CD4-positive, CD25-positive, alpha-beta regulatory T cell (primary cell): ENCODE measurements around the gene OTP. TPM values are rescaled to one million over a fixed set of nuclear protein-coding genes. Genes with fewer than 3 reads are reported as not detected.
A peak's percentile ranks its signal among the peaks of the same experiment; 100 is the strongest.

Experiments used
- ATAC-seq, 2 donors: fragments of 150-1000 bp; cut with Tn5 transposase; one replicate each; pipeline ENCODE4 v1.10.0; 2021; ENCODE audit warnings: low read depth in 2 of 2, moderate number of reproducible peaks in 2 of 2, moderate library complexity in 1 of 2
- DNase-seq, 3 donors: peaks; one replicate each; pipeline versions ENCODE4 v3.0.0 to v3.0.0-alpha.2; 2012 to 2022; ENCODE audit warnings: mixed read lengths in 1 of 3
- H3K27ac ChIP-seq: one replicate; pipeline ENCODE4 v1.7.0; 2013; ENCODE audit warnings: mild to moderate bottlenecking, low read length; ENCODE audit not compliant: insufficient read depth, poor library complexity, severe bottlenecking
- H3K27me3 ChIP-seq: one replicate; pipeline ENCODE4 v1.7.0; 2013; ENCODE audit warnings: low read length; ENCODE audit not compliant: control insufficient read depth, insufficient read depth
- H3K36me3 ChIP-seq: one replicate; pipeline ENCODE4 v1.7.0; 2013; ENCODE audit warnings: mild to moderate bottlenecking, low read length, moderate library complexity; ENCODE audit not compliant: control insufficient read depth, insufficient read depth
- H3K4me1 ChIP-seq: 2 replicates; pipeline ENCODE4 v1.7.0; 2013; ENCODE audit warnings: mild to moderate bottlenecking, low read length; ENCODE audit not compliant: insufficient read depth, control insufficient read depth, poor library complexity, severe bottlenecking
- H3K4me3 ChIP-seq: one replicate; pipeline ENCODE4 v1.7.0; 2013; ENCODE audit warnings: low read depth, mild to moderate bottlenecking, low read length, moderate library complexity
- H3K9me3 ChIP-seq, 2 experiments: 1 replicate in 1 of 2; 2 replicates in 1 of 2; pipeline ENCODE4 v1.7.0; 2013; ENCODE audit warnings: low read length in 2 of 2, mild to moderate bottlenecking in 1 of 2, moderate library complexity in 1 of 2; ENCODE audit not compliant: control insufficient read depth in 2 of 2
- H3K27ac Mint-ChIP-seq, 3 donors: one replicate each; pipeline ENCODE4 v1.8.0; 2020 to 2022; ENCODE audit warnings: mild to moderate bottlenecking in 3 of 3, mixed read lengths in 3 of 3, moderate library complexity in 2 of 3
- H3K27me3 Mint-ChIP-seq: one replicate; pipeline ENCODE4 v1.8.0; 2022; ENCODE audit warnings: mild to moderate bottlenecking, mixed read lengths
- H3K36me3 Mint-ChIP-seq: one replicate; pipeline ENCODE4 v1.8.0; 2020; ENCODE audit warnings: mixed read lengths
- H3K4me1 Mint-ChIP-seq, 4 donors: one replicate each; pipeline ENCODE4 v1.8.0; 2020 to 2022; ENCODE audit warnings: mixed read lengths in 4 of 4, mild to moderate bottlenecking in 1 of 4
- H3K4me3 Mint-ChIP-seq, 4 donors: one replicate each; pipeline ENCODE4 v1.8.0; 2020 to 2022; ENCODE audit warnings: mild to moderate bottlenecking in 4 of 4, mixed read lengths in 4 of 4, moderate library complexity in 3 of 4
- H3K9me3 Mint-ChIP-seq, 7 donors: one replicate each; pipeline ENCODE4 v1.8.0; 2020 to 2022; ENCODE audit warnings: mixed read lengths in 7 of 7, mild to moderate bottlenecking in 3 of 7, moderate library complexity in 2 of 7
- polyA plus RNA-seq, 4 donors: library from polyadenylated mRNA; unstranded; fragments of 300-500 nt; fragmentation: Illumina TruSeq; gene quantifications; one replicate each; pipeline ENCODE4 v1.2.3, GENCODE V29; 2021
- total RNA-seq: library from RNA; stranded (reverse); gene quantifications from one replicate; pipeline ENCODE4 v1.2.3, GENCODE V29; 2022

Gene OTP
- total and polyA plus RNA-seq, 5 donors from 2014 or later = not detected

DNA sequence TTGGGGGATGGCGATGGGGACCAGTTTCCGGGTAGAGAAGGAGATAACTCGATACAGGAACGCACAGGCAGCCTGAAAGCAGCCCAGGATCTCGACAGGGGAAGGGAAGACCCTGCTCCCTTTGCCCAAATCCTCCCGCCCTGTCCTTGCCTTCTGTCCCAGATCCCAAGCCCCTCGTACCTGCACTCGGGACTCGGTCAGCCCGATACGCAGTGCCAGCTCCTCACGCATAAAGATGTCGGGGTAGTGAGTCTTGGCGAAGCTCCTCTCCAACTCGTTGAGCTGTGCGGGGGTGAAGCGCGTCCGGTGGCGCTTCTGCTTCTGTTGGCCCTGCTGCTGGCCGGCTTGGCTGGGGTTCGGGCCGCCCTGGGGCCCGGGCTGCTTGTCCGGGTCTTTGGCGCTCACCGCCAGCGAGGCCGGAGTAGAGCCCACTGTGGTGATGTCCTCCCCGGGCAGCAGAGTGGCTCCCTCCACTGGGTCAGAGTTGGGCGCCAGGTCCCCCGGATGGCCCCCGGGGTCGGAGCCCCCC, 1.8 kb downstream of the OTP start:
- H3K27me3 Mint-ChIP-seq = peaks cover 93% of the 10 kb centered on the region
- peaks cover 0 to 22% (median 7%) of the 10 kb centered on the region in 7 donors for H3K9me3 Mint-ChIP-seq
- no peak overlapping the region for H3K27ac Mint-ChIP-seq
- peak overlapping the region in 3 of 4 donors; percentile 15 to 48 (median 39) for H3K4me3 Mint-ChIP-seq
- peaks cover 22% of the 10 kb centered on the region for H3K4me1 ChIP-seq
- H3K36me3 Mint-ChIP-seq = peaks cover 6% of the 10 kb centered on the region
- peaks cover 17 to 54% of the 10 kb centered on the region in 2 experiments for H3K9me3 ChIP-seq
- no peaks in the 10 kb centered on the region for H3K36me3 ChIP-seq
- peaks cover 10 to 33% (median 21%) of the 10 kb centered on the region in 4 donors for H3K4me1 Mint-ChIP-seq
- no peak overlapping the region for H3K4me3 ChIP-seq
- ATAC-seq = no peak
- H3K27me3 ChIP-seq = peaks cover 77% of the 10 kb centered on the region
- H3K27ac ChIP-seq = no peak overlapping the region
- no peak for DNase-seq

DNA sequence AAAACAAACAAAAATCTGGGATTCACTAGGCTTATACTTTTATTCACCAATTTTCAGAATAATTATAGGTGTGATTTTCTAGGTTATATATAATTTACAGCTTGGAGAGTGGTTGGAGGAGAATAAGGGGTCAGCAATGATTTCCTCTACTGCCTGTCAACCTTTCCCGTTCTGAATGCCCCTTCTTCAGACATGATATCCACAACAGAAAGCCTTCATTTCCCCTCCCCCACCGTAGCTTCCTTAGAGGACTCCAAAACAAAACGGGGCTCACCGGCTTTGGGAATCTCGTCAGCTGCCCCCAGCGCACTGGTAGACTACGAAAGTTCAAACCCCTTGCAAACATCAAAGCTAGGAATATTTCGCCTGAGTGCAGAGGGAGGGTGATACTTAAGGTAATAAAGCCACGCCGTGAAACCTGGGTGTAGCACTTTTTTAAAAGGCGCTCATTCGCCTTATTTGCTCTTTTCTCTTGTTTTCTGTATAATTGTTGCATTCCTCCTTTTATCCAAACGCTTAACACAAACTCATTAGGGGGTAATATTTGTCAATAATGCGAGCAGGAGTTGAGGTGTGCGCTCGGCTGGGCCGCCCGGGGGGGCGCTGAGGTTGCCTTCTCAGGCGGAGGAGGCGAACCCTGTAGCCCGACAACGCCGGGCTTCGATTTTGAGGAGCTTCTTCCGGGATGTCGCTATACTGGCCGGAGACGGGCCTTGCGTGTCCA, 2.4 kb downstream of the OTP start:
- Mint-ChIP-seq H3K36me3 (peaks cover 6% of the 10 kb centered on the region), H3K27ac (peak overlapping the region in 1 of 3 donors; percentile 36), H3K27me3 (peaks cover 93% of the 10 kb centered on the region), H3K9me3 (peaks cover 0 to 23% (median 7%) of the 10 kb centered on the region in 7 donors), H3K4me1 (peaks cover 13 to 36% (median 23%) of the 10 kb centered on the region in 4 donors), H3K4me3 (peak overlapping the region; percentile 15 to 54 (median 44))
- DNase-seq (no peak), ATAC-seq (no peak)
- Histone ChIP-seq H3K27me3 (peaks cover 76% of the 10 kb centered on the region), H3K9me3 (peaks cover 18 to 47% of the 10 kb centered on the region in 2 experiments), H3K36me3 (no peaks in the 10 kb centered on the region), H3K27ac (no peak overlapping the region), H3K4me3 (no peak overlapping the region), H3K4me1 (peaks cover 27% of the 10 kb centered on the region)

DNA sequence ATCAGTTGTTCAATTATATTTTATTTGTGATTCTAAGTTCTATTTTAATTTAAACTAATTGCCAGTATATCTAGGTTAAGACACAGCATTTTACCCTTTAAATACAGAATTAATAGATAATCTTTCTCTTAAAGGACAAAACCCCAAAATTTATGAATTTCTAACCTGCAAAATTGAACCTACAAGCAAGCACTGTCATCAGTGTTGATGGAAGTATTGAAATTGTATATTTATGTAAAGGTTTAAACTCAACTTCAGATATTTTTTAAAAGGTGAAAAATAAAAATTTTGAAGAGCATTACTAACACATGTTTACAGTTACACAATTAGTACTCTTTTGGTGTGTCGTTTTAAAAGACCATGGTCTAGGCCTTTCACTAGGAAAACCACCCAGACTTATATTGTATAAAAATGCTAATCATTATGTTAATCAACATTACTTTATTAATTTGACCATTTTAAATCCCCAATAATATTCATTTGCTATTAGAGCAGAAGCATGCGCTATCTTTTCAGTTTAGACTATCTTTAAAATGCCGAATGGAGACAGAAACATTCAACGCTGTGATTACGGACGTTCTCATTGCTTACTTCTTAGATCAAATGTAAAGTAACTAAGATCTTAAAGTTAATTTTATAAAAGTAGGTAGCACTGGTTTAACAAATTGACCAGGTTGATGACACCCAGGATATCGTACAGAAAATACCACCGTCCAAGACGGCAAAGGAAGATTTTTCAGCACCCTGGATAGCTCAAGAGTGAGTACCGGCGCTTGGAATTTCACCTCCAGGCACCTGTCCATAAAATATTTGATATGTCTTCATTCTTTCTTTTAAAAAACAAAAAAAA, 3.2 kb downstream of the OTP start:
- Mint-ChIP-seq H3K9me3 (peaks cover 0 to 18% (median 7%) of the 10 kb centered on the region in 7 donors), H3K36me3 (peaks cover 6% of the 10 kb centered on the region), H3K4me1 (peaks cover 16 to 35% (median 24%) of the 10 kb centered on the region in 4 donors), H3K4me3 (no peak overlapping the region), H3K27ac (peak overlapping the region in 1 of 3 donors; percentile 60), H3K27me3 (peaks cover 93% of the 10 kb centered on the region)
- Histone ChIP-seq H3K27ac (no peak overlapping the region), H3K9me3 (peaks cover 18 to 40% of the 10 kb centered on the region in 2 experiments), H3K4me3 (no peak overlapping the region), H3K27me3 (peaks cover 78% of the 10 kb centered on the region), H3K4me1 (peaks cover 35% of the 10 kb centered on the region), H3K36me3 (no peaks in the 10 kb centered on the region)
- ATAC-seq (no peak), DNase-seq (no peak)

DNA sequence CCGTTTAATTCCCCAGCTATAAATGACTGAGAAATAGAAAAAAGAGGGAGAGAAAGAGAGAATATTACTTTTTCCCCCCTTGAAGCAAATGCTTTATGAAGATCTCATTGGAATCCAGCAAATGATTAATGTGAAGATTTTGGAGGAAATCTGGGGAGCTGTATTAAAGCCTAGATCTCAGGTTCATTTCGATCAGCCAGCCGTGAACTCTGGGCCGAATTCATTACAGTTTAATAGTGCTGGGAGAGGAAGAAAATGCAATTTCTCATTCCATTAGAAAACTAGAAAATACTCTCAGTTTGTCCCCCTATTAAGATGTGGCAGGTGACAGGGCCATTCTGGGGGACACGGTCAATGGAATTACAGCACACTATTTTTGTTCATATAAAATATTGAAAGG, 4.8 kb downstream of the OTP start:
- Mint-ChIP-seq H3K27ac (no peak overlapping the region), H3K4me1 (peaks cover 19 to 40% (median 25%) of the 10 kb centered on the region in 4 donors), H3K4me3 (peak overlapping the region in 1 of 4 donors; percentile 45), H3K27me3 (peaks cover 92% of the 10 kb centered on the region), H3K9me3 (peaks cover 2 to 19% (median 7%) of the 10 kb centered on the region in 7 donors), H3K36me3 (peaks cover 6% of the 10 kb centered on the region)
- Histone ChIP-seq H3K27me3 (peaks cover 70% of the 10 kb centered on the region), H3K4me1 (peaks cover 47% of the 10 kb centered on the region), H3K27ac (no peak overlapping the region), H3K4me3 (no peak overlapping the region), H3K36me3 (no peaks in the 10 kb centered on the region), H3K9me3 (peaks cover 18 to 39% of the 10 kb centered on the region in 2 experiments)
- DNase-seq (no peak), ATAC-seq (no peak)

DNA sequence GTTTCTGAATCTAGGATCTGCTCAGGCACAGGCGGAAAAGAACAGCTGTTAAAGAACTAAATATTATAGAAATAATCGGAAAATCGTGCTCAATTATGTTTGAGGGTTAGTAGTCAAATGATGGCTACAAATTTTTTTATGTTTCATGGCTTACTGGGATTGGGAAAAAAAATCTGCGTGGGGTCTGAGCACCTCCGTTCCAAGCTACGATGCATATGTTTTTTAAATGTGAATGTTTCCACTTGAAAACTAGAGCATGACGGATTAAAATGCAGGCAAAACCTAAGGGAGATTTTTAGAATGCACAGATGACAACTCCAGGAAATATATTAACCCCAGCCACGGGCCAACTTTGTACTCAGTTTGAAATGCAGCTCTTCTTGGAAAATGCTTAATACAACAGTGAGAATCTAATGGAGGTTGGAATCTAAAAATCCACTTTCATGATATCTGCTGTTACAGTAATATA, 5.3 kb downstream of the OTP start:
- no peak for DNase-seq
- H3K36me3 Mint-ChIP-seq = peaks cover 6% of the 10 kb centered on the region
- peaks cover 2 to 19% (median 7%) of the 10 kb centered on the region in 7 donors for H3K9me3 Mint-ChIP-seq
- peaks cover 20 to 42% (median 26%) of the 10 kb centered on the region in 4 donors for H3K4me1 Mint-ChIP-seq
- Histone ChIP-seq H3K9me3 (peaks cover 18 to 39% of the 10 kb centered on the region in 2 experiments), H3K36me3 (no peaks in the 10 kb centered on the region), H3K27me3 (peaks cover 68% of the 10 kb centered on the region), H3K27ac (no peak overlapping the region), H3K4me1 (peaks cover 43% of the 10 kb centered on the region), H3K4me3 (no peak overlapping the region)
- H3K4me3 Mint-ChIP-seq = peak overlapping the region in 2 of 4 donors; percentile 4 to 45
- peak overlapping the region in 1 of 3 donors; percentile 77 for H3K27ac Mint-ChIP-seq
- H3K27me3 Mint-ChIP-seq = peaks cover 94% of the 10 kb centered on the region
- ATAC-seq = no peak

DNA sequence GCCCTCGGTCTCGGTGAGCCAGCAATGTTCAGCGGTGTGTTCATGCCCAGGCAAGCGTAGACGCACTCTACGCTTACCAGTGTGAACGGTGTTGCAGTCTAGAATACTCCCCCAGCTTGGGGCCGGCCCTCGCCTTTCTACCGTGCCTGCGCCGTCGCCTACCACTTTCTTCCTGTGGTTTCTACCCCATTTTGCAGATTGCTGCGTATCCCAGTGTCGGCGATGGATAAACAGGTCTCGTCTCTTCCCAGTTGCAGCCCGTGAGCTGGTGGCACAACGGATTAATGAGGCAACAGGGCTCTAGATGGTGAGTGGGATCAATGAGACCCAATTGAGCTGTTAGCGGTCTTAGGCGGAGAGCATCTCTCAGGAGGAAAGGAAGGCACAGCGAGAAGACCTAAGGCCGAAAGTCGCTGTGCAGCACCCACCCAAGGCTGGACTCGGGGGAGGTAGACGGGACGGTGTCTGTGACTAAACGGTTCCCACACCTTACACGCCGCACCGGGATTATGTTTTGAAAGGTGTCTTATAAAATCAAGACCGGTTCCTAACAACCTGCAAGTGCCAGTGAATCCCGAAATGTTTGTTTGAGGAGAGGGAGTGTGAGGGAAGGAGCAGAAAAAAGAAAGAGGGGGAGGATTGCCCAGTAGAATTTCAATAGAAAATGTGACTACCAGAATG, 5.8 kb downstream of the OTP start:
- Histone ChIP-seq H3K27me3 (peaks cover 62% of the 10 kb centered on the region), H3K9me3 (peaks cover 14 to 37% of the 10 kb centered on the region in 2 experiments), H3K36me3 (no peaks in the 10 kb centered on the region), H3K4me3 (no peak overlapping the region), H3K27ac (no peak overlapping the region), H3K4me1 (peaks cover 38% of the 10 kb centered on the region)
- peaks cover 20 to 38% (median 27%) of the 10 kb centered on the region in 4 donors for H3K4me1 Mint-ChIP-seq
- H3K36me3 Mint-ChIP-seq = peaks cover 6% of the 10 kb centered on the region
- DNase-seq (no peak), ATAC-seq (no peak)
- peaks cover 2 to 19% (median 4%) of the 10 kb centered on the region in 7 donors for H3K9me3 Mint-ChIP-seq
- H3K27ac Mint-ChIP-seq = peak overlapping the region in 1 of 3 donors; percentile 77
- H3K4me3 Mint-ChIP-seq = peak overlapping the region; percentile 4 to 45 (median 18)
- H3K27me3 Mint-ChIP-seq = peaks cover 91% of the 10 kb centered on the region
